Measurements from ENCODE around the gene NMRK1. TPM values are rescaled to one million over a fixed set of nuclear protein-coding genes. Genes with fewer than 3 reads are reported as not detected.

Gene NMRK1
- total and polyA plus RNA-seq, 2 experiments from 2014 or later, result 8.5 to 20.6 TPM

GRCh38 chr9:75036793-75037192 is 51.2 kb downstream of the NMRK1 start:
- no peak for TF ChIP-seq CTCF (IDR thresholded peaks at IDR 0.05; ENCODE audit: low read depth, low read length)
- H3K4me1 ChIP-seq (ENCODE audit: low read depth), result no peaks in the 10 kb centered on the region
- no peaks in the 10 kb centered on the region for H3K9me3 ChIP-seq (ENCODE audit: low read depth)
- H3K4me3 ChIP-seq, result no peak overlapping the region
- no peak for DNase-seq (ENCODE audit: low read depth in 1 of 2, low spot score in 1 of 2)
- no peak overlapping the region for H3K27ac ChIP-seq
- H3K36me3 ChIP-seq, result no peaks in the 10 kb centered on the region
- no peaks in the 10 kb centered on the region for H3K27me3 ChIP-seq

GRCh38 chr9:75033791-75034473 is 54.0 kb downstream of the NMRK1 start:
- Histone ChIP-seq H3K9me3 (ENCODE audit: low read depth) (no peaks in the 10 kb centered on the region), H3K4me1 (ENCODE audit: low read depth) (no peaks in the 10 kb centered on the region), H3K4me3 (no peak overlapping the region), H3K27ac (no peak overlapping the region), H3K27me3 (no peaks in the 10 kb centered on the region), H3K36me3 (no peaks in the 10 kb centered on the region)
- no peak for TF ChIP-seq CTCF (IDR thresholded peaks at IDR 0.05; ENCODE audit: low read depth, low read length)
- DNase-seq (ENCODE audit: low read depth in 1 of 2, low spot score in 1 of 2), result no peak

DNA sequence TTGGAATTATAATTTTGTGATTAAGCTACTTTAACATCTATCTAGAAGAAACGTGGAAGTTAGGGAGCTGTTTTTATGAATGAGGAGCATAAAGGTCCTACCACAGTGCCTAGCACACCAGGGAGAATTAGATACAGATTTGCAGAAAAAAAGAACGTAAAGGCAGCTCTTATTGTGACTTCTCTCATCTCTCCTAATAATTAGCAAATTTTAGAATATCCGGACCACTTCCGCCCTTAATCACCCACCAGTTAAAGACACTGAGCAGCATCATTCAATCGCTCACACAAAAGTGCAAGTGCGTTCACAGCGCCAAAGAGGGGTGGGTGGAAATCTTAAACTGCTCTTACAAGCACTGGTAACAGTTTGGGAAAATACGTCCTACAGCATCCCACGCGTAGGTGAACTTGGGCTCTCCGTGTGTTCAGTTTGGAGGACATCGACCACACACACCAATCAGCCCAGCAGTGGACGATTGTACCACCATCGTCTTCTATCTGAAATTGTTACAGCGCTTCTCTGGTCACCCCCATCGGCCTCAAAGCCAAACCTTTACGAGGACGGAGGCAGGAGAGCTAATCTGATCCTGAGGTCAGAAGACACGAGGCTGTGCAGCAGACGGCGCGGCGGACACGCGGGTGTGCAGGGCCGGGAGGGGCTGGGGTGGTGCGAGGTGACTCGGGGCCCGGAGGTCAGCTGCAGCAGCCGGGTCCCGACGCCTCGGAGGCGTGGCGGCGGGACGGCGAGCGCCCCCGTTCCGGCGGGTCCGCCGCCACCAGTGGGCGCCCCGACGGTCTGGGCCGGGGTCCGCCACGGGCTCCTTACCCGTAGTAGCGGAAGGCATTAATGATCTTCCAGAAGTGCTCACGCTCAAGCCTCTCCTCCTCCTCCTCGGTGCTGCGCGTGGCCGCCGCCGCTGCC is 60.5 kb downstream of the NMRK1 start:
- H3K27me3 ChIP-seq, result no peaks in the 10 kb centered on the region
- no peaks in the 10 kb centered on the region for H3K36me3 ChIP-seq
- peak; percentile 46 to 70 for DNase-seq (ENCODE audit: low read depth in 1 of 2, low spot score in 1 of 2)
- H3K4me3 ChIP-seq, result peak overlapping the region; percentile 84
- TF ChIP-seq CTCF (IDR thresholded peaks at IDR 0.05; ENCODE audit: low read depth, low read length), result no peak
- H3K27ac ChIP-seq, result peak overlapping the region; percentile 93
- H3K9me3 ChIP-seq (ENCODE audit: low read depth), result no peaks in the 10 kb centered on the region
- H3K4me1 ChIP-seq (ENCODE audit: low read depth), result peaks cover 30% of the 10 kb centered on the region

DNA sequence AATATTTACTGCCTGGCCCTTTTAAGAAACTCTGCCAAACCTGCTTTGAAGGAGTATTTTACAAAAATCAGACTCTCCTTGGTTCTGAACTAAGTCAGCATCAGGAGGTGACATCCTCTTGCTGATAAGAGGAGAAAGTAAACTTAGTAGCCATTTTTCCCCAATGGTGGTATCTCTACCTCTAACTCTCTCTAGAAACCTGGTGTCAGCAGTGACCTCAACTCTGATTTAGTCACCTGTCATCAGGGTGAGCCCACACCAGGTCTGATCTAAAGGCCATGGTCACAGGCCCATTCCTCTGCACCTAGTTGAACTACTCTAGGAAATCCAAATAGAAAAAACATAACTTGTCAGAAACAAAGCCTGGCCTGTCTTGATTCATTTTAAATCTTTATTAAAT is 64.1 kb downstream of the NMRK1 start:
- DNase-seq (ENCODE audit: low read depth in 1 of 2, low spot score in 1 of 2), result peak in 1 of 2 donors; percentile 2
- Histone ChIP-seq H3K4me3 (no peak overlapping the region), H3K27ac (peak overlapping the region; percentile 37), H3K36me3 (no peaks in the 10 kb centered on the region), H3K27me3 (no peaks in the 10 kb centered on the region), H3K4me1 (ENCODE audit: low read depth) (peaks cover 30% of the 10 kb centered on the region), H3K9me3 (ENCODE audit: low read depth) (no peaks in the 10 kb centered on the region)
- TF ChIP-seq CTCF (IDR thresholded peaks at IDR 0.05; ENCODE audit: low read depth, low read length), result no peak

GRCh38 chr9:75019654-75020053 is 68.3 kb downstream of the NMRK1 start:
- no peak for TF ChIP-seq CTCF (IDR thresholded peaks at IDR 0.05; ENCODE audit: low read depth, low read length)
- no peak for DNase-seq (ENCODE audit: low read depth in 1 of 2, low spot score in 1 of 2)
- no peaks in the 10 kb centered on the region for H3K9me3 ChIP-seq (ENCODE audit: low read depth)

More at GRCh38 chr9:75019654-75020053, 68.3 kb downstream of the NMRK1 start:
- Histone ChIP-seq H3K4me3 (no peak overlapping the region), H3K27ac (no peak overlapping the region), H3K4me1 (ENCODE audit: low read depth) (peaks cover 14% of the 10 kb centered on the region), H3K27me3 (no peaks in the 10 kb centered on the region), H3K36me3 (no peaks in the 10 kb centered on the region)
